ENCODE data around the gene PRDM2. TPM values are rescaled to one million over a fixed set of nuclear protein-coding genes. Genes with fewer than 3 reads are reported as not detected.

PRDM2 gene
- total and polyA plus RNA-seq, 2 of the 13 experiments (the other 11 are each of a cell fraction or from before 2014, with no cell fraction given): 4.0 to 6.5 TPM

- TF ChIP-seq, protein P1, sequence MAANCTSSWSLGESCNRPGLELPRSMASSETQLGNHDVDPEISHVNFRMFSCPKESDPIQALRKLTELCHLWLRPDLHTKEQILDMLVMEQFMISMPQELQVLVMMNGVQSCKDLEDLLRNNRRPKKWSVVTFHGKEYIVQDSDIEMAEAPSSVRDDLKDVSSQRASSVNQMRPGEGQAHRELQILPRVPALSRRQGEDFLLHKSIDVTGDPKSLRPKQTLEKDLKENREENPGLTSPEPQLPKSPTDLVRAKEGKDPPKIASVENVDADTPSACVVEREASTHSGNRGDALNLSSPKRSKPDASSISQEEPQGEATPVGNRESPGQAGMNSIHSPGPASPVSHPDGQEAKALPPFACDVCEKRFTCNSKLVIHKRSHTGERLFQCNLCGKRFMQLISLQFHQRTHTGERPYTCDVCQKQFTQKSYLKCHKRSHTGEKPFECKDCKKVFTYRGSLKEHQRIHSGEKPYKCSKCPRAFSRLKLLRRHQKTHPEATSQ (CRISPR knock-in tag; IDR thresholded peaks at IDR 0.05; ENCODE audit: borderline replicate concordance): no peak
- TF ChIP-seq KAT2B (IDR thresholded peaks at IDR 0.05; ENCODE audit: borderline replicate concordance, low read depth, low read length) (peak; percentile 15; the same call in 1 of the 2 replicates), ZNF552 (CRISPR knock-in tag; IDR thresholded peaks at IDR 0.05; ENCODE audit: borderline replicate concordance) (no peak), ZFP62 (CRISPR knock-in tag; IDR thresholded peaks at IDR 0.05) (no peak), MTF1 (CRISPR knock-in tag; IDR thresholded peaks at IDR 0.05) (no peak), ZKSCAN1 (IDR thresholded peaks at IDR 0.05; ENCODE audit: low read length) (peak; percentile 76), LRRFIP1 (CRISPR knock-in tag; conservative IDR thresholded peaks at IDR 0.05) (no peak), ZBTB26 (CRISPR knock-in tag; IDR thresholded peaks at IDR 0.05; ENCODE audit: borderline replicate concordance) (no peak), ZBTB42 (CRISPR knock-in tag; IDR thresholded peaks at IDR 0.05) (no peak), ZNF451 (CRISPR knock-in tag; IDR thresholded peaks at IDR 0.05) (no peak), ZSCAN20 (CRISPR knock-in tag; IDR thresholded peaks at IDR 0.05; ENCODE audit: borderline replicate concordance) (no peak), ZNF670 (CRISPR knock-in tag; IDR thresholded peaks at IDR 0.05; ENCODE audit: borderline replicate concordance) (no peak), ZNF614 (CRISPR knock-in tag; IDR thresholded peaks at IDR 0.05; ENCODE audit: borderline replicate concordance) (no peak), ZNF44 (CRISPR knock-in tag; IDR thresholded peaks at IDR 0.05) (no peak), ZNF761 (CRISPR knock-in tag; conservative IDR thresholded peaks at IDR 0.05) (no peak), PRMT3 (CRISPR knock-in tag; IDR thresholded peaks at IDR 0.05; ENCODE audit: borderline replicate concordance, low read depth) (no peak), MYC (CRISPR knock-in tag; IDR thresholded peaks at IDR 0.05; ENCODE audit: borderline replicate concordance) (no peak)
- TF ChIP-seq, protein P2, sequence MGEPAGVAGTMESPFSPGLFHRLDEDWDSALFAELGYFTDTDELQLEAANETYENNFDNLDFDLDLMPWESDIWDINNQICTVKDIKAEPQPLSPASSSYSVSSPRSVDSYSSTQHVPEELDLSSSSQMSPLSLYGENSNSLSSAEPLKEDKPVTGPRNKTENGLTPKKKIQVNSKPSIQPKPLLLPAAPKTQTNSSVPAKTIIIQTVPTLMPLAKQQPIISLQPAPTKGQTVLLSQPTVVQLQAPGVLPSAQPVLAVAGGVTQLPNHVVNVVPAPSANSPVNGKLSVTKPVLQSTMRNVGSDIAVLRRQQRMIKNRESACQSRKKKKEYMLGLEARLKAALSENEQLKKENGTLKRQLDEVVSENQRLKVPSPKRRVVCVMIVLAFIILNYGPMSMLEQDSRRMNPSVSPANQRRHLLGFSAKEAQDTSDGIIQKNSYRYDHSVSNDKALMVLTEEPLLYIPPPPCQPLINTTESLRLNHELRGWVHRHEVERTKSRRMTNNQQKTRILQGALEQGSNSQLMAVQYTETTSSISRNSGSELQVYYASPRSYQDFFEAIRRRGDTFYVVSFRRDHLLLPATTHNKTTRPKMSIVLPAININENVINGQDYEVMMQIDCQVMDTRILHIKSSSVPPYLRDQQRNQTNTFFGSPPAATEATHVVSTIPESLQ (CRISPR knock-in tag; conservative IDR thresholded peaks at IDR 0.05): no peak
- TF ChIP-seq, protein P3, sequence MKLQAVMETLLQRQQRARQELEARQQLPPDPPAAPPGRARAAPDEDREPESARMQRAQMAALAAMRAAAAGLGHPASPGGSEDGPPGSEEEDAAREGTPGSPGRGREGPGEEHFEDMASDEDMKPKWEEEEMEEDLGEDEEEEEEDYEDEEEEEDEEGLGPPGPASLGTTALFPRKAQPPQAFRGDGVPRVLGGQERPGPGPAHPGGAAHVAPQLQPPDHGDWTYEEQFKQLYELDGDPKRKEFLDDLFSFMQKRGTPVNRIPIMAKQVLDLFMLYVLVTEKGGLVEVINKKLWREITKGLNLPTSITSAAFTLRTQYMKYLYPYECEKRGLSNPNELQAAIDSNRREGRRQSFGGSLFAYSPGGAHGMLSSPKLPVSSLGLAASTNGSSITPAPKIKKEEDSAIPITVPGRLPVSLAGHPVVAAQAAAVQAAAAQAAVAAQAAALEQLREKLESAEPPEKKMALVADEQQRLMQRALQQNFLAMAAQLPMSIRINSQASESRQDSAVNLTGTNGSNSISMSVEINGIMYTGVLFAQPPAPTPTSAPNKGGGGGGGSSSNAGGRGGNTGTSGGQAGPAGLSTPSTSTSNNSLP (IDR thresholded peaks at IDR 0.05; ENCODE audit: low read depth, low read length): peak; percentile 47; the same call in 1 of the 2 replicates
These were observed 52.0 kb downstream of the PRDM2 start (continued) for GRCh38 chr1:13751985-13752384.

Data from HepG2 (cell line).